SK-N-MC (cell line): ENCODE data around the gene JMJD1C.

Experiments used
- EZH2 ChIP-seq: fragments of 200-600 bp; sonication (generic); IDR thresholded peaks from one replicate; pipeline ENCODE4 v1.6.1; 2017; ENCODE audit warnings: antibody characterized with exemption
- POLR2AphosphoS5 ChIP-seq: IDR thresholded peaks from 2 replicates; pipeline ENCODE4 v1.6.1; 2012; ENCODE audit warnings: mild to moderate bottlenecking, low read depth, low read length, borderline replicate concordance

GRCh38 chr10:63210611-63211196 is 255.1 kb downstream of the JMJD1C start:
- TF ChIP-seq POLR2AphosphoS5 = no peak
- no peak for TF ChIP-seq EZH2
